GM18951 (cell line): Measurements from ENCODE around the gene SLC10A7.

Experiments
- POLR2A ChIP-seq: IDR thresholded peaks from 4 replicates; pipeline ENCODE4 v1.6.1; 2011; ENCODE audit warnings: mild to moderate bottlenecking; ENCODE audit not compliant: insufficient read length, insufficient read depth; ENCODE audit errors: extremely low read depth
- in situ Hi-C: fragments of 300-500 bp; cut with MboI; formaldehyde crosslinking; loops from one replicate; pipeline ENCODE4 v1.12.0; 2022; ENCODE audit warnings: low sequenced_read_pairs, mixed read lengths, inconsistent platforms; ENCODE audit not compliant: unreplicated experiment

Gene SLC10A7

GRCh38 chr4:146513548-146513947 lies 8.2 kb downstream of the SLC10A7 start:
- in situ Hi-C loops, result no loop called here
- TF ChIP-seq POLR2A, result no peak

GRCh38 chr4:146511381-146511780 lies 10.4 kb downstream of the SLC10A7 start:
- TF ChIP-seq POLR2A, result no peak
- in situ Hi-C loops, result no loop called here

GRCh38 chr4:146510942-146511341 lies 10.8 kb downstream of the SLC10A7 start:
- TF ChIP-seq POLR2A, result no peak
- in situ Hi-C loops, result no loop called here

GRCh38 chr4:146508229-146508939 lies 13.4 kb downstream of the SLC10A7 start:
- TF ChIP-seq POLR2A, result no peak
- in situ Hi-C loops, result no loop called here

- no peak for TF ChIP-seq POLR2A
- in situ Hi-C loops, result no loop called here
Observed at GRCh38 chr4:146507632-146508031, 14.1 kb downstream of the SLC10A7 start.

- TF ChIP-seq POLR2A, result no peak
- in situ Hi-C loops, result no loop called here
Observed at GRCh38 chr4:146506272-146506671, 15.5 kb downstream of the SLC10A7 start.

GRCh38 chr4:146500216-146500615 lies 21.5 kb downstream of the SLC10A7 start:
- no peak for TF ChIP-seq POLR2A

GRCh38 chr4:146498291-146498690 lies 23.4 kb downstream of the SLC10A7 start:
- TF ChIP-seq POLR2A, result no peak
- in situ Hi-C loops, result no loop called here

More at GRCh38 chr4:146500216-146500615, 21.5 kb downstream of the SLC10A7 start:
- in situ Hi-C loops, result no loop called here

- TF ChIP-seq POLR2A, result no peak
- in situ Hi-C loops, result no loop called here
Observed at GRCh38 chr4:146495269-146495668, 26.5 kb downstream of the SLC10A7 start.

GRCh38 chr4:146494143-146494542 lies 27.6 kb downstream of the SLC10A7 start:
- in situ Hi-C loops, result no loop called here
- no peak for TF ChIP-seq POLR2A

- TF ChIP-seq POLR2A, result no peak
- in situ Hi-C loops, result no loop called here
Observed at GRCh38 chr4:146490106-146490505, 31.6 kb downstream of the SLC10A7 start.

GRCh38 chr4:146488495-146489174 lies 33.1 kb downstream of the SLC10A7 start:
- no peak for TF ChIP-seq POLR2A
- in situ Hi-C loops, result no loop called here

GRCh38 chr4:146486565-146486964 lies 35.2 kb downstream of the SLC10A7 start:
- in situ Hi-C loops, result no loop called here
- no peak for TF ChIP-seq POLR2A

- no peak for TF ChIP-seq POLR2A
- in situ Hi-C loops, result no loop called here
Observed at GRCh38 chr4:146485968-146486367, 35.8 kb downstream of the SLC10A7 start.
